ENCODE data around the gene SLC15A2. TPM values are rescaled to one million over a fixed set of nuclear protein-coding genes. Genes with fewer than 3 reads are reported as not detected.
A peak's percentile ranks its signal among the peaks of the same experiment; 100 is the strongest.

SLC15A2 gene
- total and polyA plus RNA-seq, 8 donors, result 8.3 to 61.7 (median 23.5) TPM

- DNase-seq (peak in 1 of 4 donors; percentile 54), ATAC-seq (peak; percentile 77)
- H3K4me1 ChIP-seq, result no peaks in the 10 kb centered on the region
- no peak overlapping the region for H3K4me3 ChIP-seq
- intact Hi-C loops (cut with DNase I), result no loop called here
- peak overlapping the region in 1 of 2 donors; percentile 1 for H3K27ac ChIP-seq
- no peaks in the 10 kb centered on the region for H3K9me3 ChIP-seq
- peaks cover 0 to 39% of the 10 kb centered on the region in 2 donors for H3K36me3 ChIP-seq
- TF ChIP-seq CTCF (IDR thresholded peaks at IDR 0.05), result no peak
- no peaks in the 10 kb centered on the region for H3K27me3 ChIP-seq
Observed at GRCh38 chr3:121942116-121942786, 48.0 kb downstream of the SLC15A2 start.

- Histone ChIP-seq H3K27ac (no peak overlapping the region), H3K9me3 (no peaks in the 10 kb centered on the region), H3K4me1 (no peaks in the 10 kb centered on the region), H3K36me3 (peaks cover 0 to 35% of the 10 kb centered on the region in 2 donors), H3K4me3 (no peak overlapping the region), H3K27me3 (no peaks in the 10 kb centered on the region)
- intact Hi-C loops (cut with DNase I), result no loop called here
- ATAC-seq, result peak; percentile 56
- TF ChIP-seq CTCF (IDR thresholded peaks at IDR 0.05), result no peak
- peak in 1 of 4 donors; percentile 29 for DNase-seq
Observed at GRCh38 chr3:121943431-121943830, 49.2 kb downstream of the SLC15A2 start.

- TF ChIP-seq CTCF (IDR thresholded peaks at IDR 0.05), result no peak
- no peak for DNase-seq
- H3K27me3 ChIP-seq, result no peaks in the 10 kb centered on the region
- H3K36me3 ChIP-seq, result no peaks in the 10 kb centered on the region
- no peak overlapping the region for H3K4me3 ChIP-seq
- no peaks in the 10 kb centered on the region for H3K4me1 ChIP-seq
- ATAC-seq, result no peak
- intact Hi-C loops (cut with DNase I), result no loop called here
- H3K9me3 ChIP-seq, result peaks cover 0 to 8% of the 10 kb centered on the region in 2 donors
- no peak overlapping the region for H3K27ac ChIP-seq
Observed at GRCh38 chr3:121948641-121949040, 54.4 kb downstream of the SLC15A2 start.

- no peak for DNase-seq
- no peak overlapping the region for H3K27ac ChIP-seq
- no peaks in the 10 kb centered on the region for H3K4me1 ChIP-seq
- no peak overlapping the region for H3K4me3 ChIP-seq
- H3K36me3 ChIP-seq, result no peaks in the 10 kb centered on the region
- ATAC-seq, result no peak
- TF ChIP-seq CTCF (IDR thresholded peaks at IDR 0.05), result no peak
- no peaks in the 10 kb centered on the region for H3K27me3 ChIP-seq
- peaks cover 0 to 11% of the 10 kb centered on the region in 2 donors for H3K9me3 ChIP-seq
- intact Hi-C loops (cut with DNase I), result no loop called here
Observed at GRCh38 chr3:121951291-121951919, 57.2 kb downstream of the SLC15A2 start.

- no peak for ATAC-seq
- no peak for TF ChIP-seq CTCF (IDR thresholded peaks at IDR 0.05)
Observed at GRCh38 chr3:121956363-121956762, 62.2 kb downstream of the SLC15A2 start.

More at GRCh38 chr3:121956363-121956762, 62.2 kb downstream of the SLC15A2 start:
- Histone ChIP-seq H3K27ac (no peak overlapping the region), H3K4me3 (no peak overlapping the region), H3K9me3 (peaks cover 0 to 11% of the 10 kb centered on the region in 2 donors), H3K36me3 (peaks cover 0 to 5% of the 10 kb centered on the region in 2 donors), H3K27me3 (no peaks in the 10 kb centered on the region), H3K4me1 (peaks cover 0 to 17% of the 10 kb centered on the region in 2 donors)
- intact Hi-C loops (cut with DNase I), result no loop called here
- no peak for DNase-seq
